Transverse colon (tissue), 4 donors: ENCODE measurements around the gene SDCCAG8. TPM values are rescaled to one million over a fixed set of nuclear protein-coding genes. Genes with fewer than 3 reads are reported as not detected.

Experiments used
- DNase-seq: peaks from one replicate; pipeline ENCODE4 v3.0.0-alpha.2; 2019
- H3K27ac ChIP-seq, 4 donors: fragments of 200-600 bp; sonication (generic); 2 replicates each; pipeline ENCODE4 v1.5.1; 2016 to 2018; ENCODE audit warnings: inconsistent platforms in 4 of 4
- H3K27me3 ChIP-seq: fragments of 200-600 bp; sonication (generic); 2 replicates; pipeline ENCODE4 v1.5.1; 2017; ENCODE audit warnings: inconsistent platforms
- H3K36me3 ChIP-seq, 4 donors: fragments of 200-600 bp; sonication (generic); 2 replicates each; pipeline ENCODE4 v1.5.1; 2017 to 2019; ENCODE audit warnings: inconsistent platforms in 4 of 4
- H3K4me1 ChIP-seq, 4 donors: fragments of 200-600 bp; sonication (generic); 2 replicates each; pipeline ENCODE4 v1.5.1; 2017 to 2020; ENCODE audit warnings: inconsistent platforms in 4 of 4
- H3K4me3 ChIP-seq, 4 donors: fragments of 200-600 bp; sonication (generic); 1 replicate in 1 of 4; 2 replicates in 3 of 4; pipeline versions ENCODE4 v1.5.1 to v1.6.1; 2017 to 2019; ENCODE audit warnings: inconsistent platforms in 4 of 4
- H3K9me3 ChIP-seq, 2 donors: fragments of 200-600 bp; sonication (generic); 2 replicates each; pipeline ENCODE4 v1.5.1; 2017 to 2019; ENCODE audit warnings: inconsistent platforms in 2 of 2
- EP300 ChIP-seq: sonication (generic); formaldehyde crosslinking; IDR thresholded peaks from one replicate; pipeline ENCODE4 v1.6.1; 2017; ENCODE audit warnings: antibody characterized with exemption, low read depth
- POLR2A ChIP-seq: fragments of 450-650 bp; IDR thresholded peaks from one replicate; pipeline ENCODE4 v1.6.1; 2016; ENCODE audit warnings: antibody characterized with exemption, mild to moderate bottlenecking, moderate library complexity
- POLR2AphosphoS5 ChIP-seq, 3 donors: sonication (generic); formaldehyde crosslinking; IDR thresholded peaks; one replicate each; pipeline ENCODE4 v1.6.1; 2016; ENCODE audit warnings: antibody characterized with exemption in 3 of 3
- WGBS, 2 donors: methylation state at CpG; one replicate each; pipeline ENCODE4 v1.1.5; 2018; ENCODE audit warnings: low coverage in 1 of 2; 5-methylcytosine and 5-hydroxymethylcytosine counted together
- in situ Hi-C, 4 donors: fragments of 200-750 bp; cut with MboI; loops; one replicate each; pipeline versions ENCODE4 v1.15.0 to v1.15.1; 2017; ENCODE audit warnings: low sequenced_read_pairs in 3 of 4, low pct_ligation_motif_present in 1 of 4, low pct_unique_long_range_greater_than_20kb in 1 of 4
- intact Hi-C: fragments of 100-400 bp; cut with DNase I; formaldehyde crosslinking; loops from one replicate; pipeline ENCODE4 v1.15.1; 2023; ENCODE audit warnings: low total_unique reads
- total RNA-seq, 4 donors: library from RNA; depleted of rRNA; stranded (reverse); fragments of >200 nt; gene quantifications; one replicate each; pipeline ENCODE4 v1.1.0, GENCODE V29; 2016
- TF ChIP-seq, protein P1 (sequence below), 5 experiments: fragments of 200-600 bp in 3 of 5; fragments of 450-650 bp in 2 of 5; sonication (generic) in 3 of 5; IDR thresholded peaks; 1 replicate in 2 of 5; 2 replicates in 3 of 5; pipeline ENCODE4 v1.5.1; 2016 to 2017; ENCODE audit warnings: antibody characterized with exemption in 5 of 5, inconsistent platforms in 3 of 5, mild to moderate bottlenecking in 2 of 5, moderate library complexity in 1 of 5

SDCCAG8 gene
- total RNA-seq, 4 donors from 2014 or later: 28.8 to 101 (median 42.5) TPM

GRCh38 chr1:243411472-243411871 lies 155.6 kb downstream of the SDCCAG8 start:
- TF ChIP-seq POLR2AphosphoS5 (IDR thresholded peaks at IDR 0.05) (no peak), EP300 (no peak), POLR2A (no peak)
- TF ChIP-seq, protein P1, sequence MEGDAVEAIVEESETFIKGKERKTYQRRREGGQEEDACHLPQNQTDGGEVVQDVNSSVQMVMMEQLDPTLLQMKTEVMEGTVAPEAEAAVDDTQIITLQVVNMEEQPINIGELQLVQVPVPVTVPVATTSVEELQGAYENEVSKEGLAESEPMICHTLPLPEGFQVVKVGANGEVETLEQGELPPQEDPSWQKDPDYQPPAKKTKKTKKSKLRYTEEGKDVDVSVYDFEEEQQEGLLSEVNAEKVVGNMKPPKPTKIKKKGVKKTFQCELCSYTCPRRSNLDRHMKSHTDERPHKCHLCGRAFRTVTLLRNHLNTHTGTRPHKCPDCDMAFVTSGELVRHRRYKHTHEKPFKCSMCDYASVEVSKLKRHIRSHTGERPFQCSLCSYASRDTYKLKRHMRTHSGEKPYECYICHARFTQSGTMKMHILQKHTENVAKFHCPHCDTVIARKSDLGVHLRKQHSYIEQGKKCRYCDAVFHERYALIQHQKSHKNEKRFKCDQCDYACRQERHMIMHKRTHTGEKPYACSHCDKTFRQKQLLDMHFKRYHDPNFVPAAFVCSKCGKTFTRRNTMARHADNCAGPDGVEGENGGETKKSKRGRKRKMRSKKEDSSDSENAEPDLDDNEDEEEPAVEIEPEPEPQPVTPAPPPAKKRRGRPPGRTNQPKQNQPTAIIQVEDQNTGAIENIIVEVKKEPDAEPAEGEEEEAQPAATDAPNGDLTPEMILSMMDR (IDR thresholded peaks at IDR 0.05): no peak
- Histone ChIP-seq H3K9me3 (no peaks in the 10 kb centered on the region), H3K27ac (no peak overlapping the region), H3K27me3 (no peaks in the 10 kb centered on the region), H3K4me3 (no peak overlapping the region), H3K36me3 (peaks cover 0 to 6% (median 0%) of the 10 kb centered on the region in 4 donors), H3K4me1 (no peaks in the 10 kb centered on the region)
- intact Hi-C loops (no loop called here), in situ Hi-C loops (no loop called here)
- no peak for DNase-seq
- 40 to 41% methylated on average over 1 to 5 of the region's 5 CpGs for WGBS, 2 donors

- 78 to 79% methylated on average over 8 of the region's 8 CpGs for WGBS, 2 donors
- in situ Hi-C loops: no loop called here
- TF ChIP-seq POLR2AphosphoS5 (IDR thresholded peaks at IDR 0.05) (no peak), EP300 (no peak), POLR2A (no peak)
- TF ChIP-seq, protein P1 (IDR thresholded peaks at IDR 0.05): no peak
Measured at GRCh38 chr1:243413431-243414151, 157.8 kb downstream of the SDCCAG8 start.

GRCh38 chr1:243414152-243414494 lies 158.3 kb downstream of the SDCCAG8 start:
- H3K27ac ChIP-seq: no peak overlapping the region
- no peak overlapping the region for H3K4me3 ChIP-seq
- TF ChIP-seq EP300 (no peak), POLR2A (no peak), POLR2AphosphoS5 (IDR thresholded peaks at IDR 0.05) (no peak)
- TF ChIP-seq, protein P1 (IDR thresholded peaks at IDR 0.05): no peak
- H3K4me1 ChIP-seq: no peaks in the 10 kb centered on the region
- H3K36me3 ChIP-seq: peaks cover 0 to 6% (median 0%) of the 10 kb centered on the region in 4 donors
- DNase-seq: no peak
- no peaks in the 10 kb centered on the region for H3K27me3 ChIP-seq
- WGBS, 2 donors: 83 to 94% methylated on average over 1 to 6 of the region's 6 CpGs
- in situ Hi-C loops: no loop called here
- H3K9me3 ChIP-seq: no peaks in the 10 kb centered on the region
- intact Hi-C loops: no loop called here

More at GRCh38 chr1:243413431-243414151, 157.8 kb downstream of the SDCCAG8 start:
- no peaks in the 10 kb centered on the region for H3K27me3 ChIP-seq
- H3K36me3 ChIP-seq: peaks cover 0 to 6% (median 0%) of the 10 kb centered on the region in 4 donors
- DNase-seq: no peak
- intact Hi-C loops: no loop called here
- H3K9me3 ChIP-seq: no peaks in the 10 kb centered on the region
- H3K4me3 ChIP-seq: no peak overlapping the region
- no peaks in the 10 kb centered on the region for H3K4me1 ChIP-seq
- H3K27ac ChIP-seq: no peak overlapping the region

DNA sequence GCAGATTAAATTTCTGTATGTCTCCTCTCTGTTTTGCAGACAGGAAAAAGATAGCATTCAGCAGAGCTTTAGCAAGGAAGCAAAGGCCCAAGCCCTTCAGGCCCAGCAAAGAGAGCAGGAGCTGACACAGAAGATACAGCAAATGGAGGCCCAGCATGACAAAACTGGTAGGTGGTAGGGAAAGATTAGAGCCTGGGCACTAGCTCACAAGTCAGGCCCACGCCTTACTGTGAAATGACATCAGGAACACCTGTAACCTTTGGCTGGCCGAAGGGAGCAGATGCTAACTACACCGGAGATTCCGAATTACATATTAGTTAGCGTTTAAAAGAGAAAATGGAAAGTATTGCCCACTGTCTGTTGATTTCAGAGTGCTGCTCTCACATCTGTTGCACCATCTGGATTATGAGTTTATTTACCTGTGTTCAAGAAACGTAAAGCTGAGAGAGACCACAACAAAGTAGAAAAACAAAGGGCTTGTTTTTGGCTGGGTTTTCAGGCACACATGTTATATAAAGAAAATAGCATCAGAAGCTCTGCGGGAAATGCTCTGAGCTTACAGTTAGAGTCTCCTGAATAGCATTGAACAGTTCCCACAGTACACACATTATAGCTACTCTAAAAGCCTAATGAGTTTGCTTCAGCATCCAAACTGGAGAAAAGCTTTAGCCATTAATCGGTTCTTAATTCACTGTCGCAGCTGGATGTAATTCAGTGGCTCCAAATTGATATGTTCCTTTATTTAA lies 160.0 kb downstream of the SDCCAG8 start:
- in situ Hi-C loops: no loop called here
- no peak overlapping the region for H3K27ac ChIP-seq
- H3K4me1 ChIP-seq: peaks cover 0 to 5% (median 0%) of the 10 kb centered on the region in 4 donors
- intact Hi-C loops: no loop called here
- no peak for TF ChIP-seq EP300
- TF ChIP-seq, protein P1 (IDR thresholded peaks at IDR 0.05): no peak
- no peak for TF ChIP-seq POLR2AphosphoS5 (IDR thresholded peaks at IDR 0.05)
- no peak for TF ChIP-seq POLR2A
- peaks cover 0 to 6% (median 0%) of the 10 kb centered on the region in 4 donors for H3K36me3 ChIP-seq
- 79 to 88% methylated on average over 7 to 9 of the region's 9 CpGs for WGBS, 2 donors
- no peaks in the 10 kb centered on the region for H3K27me3 ChIP-seq
- no peak for DNase-seq
- H3K9me3 ChIP-seq: no peaks in the 10 kb centered on the region
- H3K4me3 ChIP-seq: no peak overlapping the region
